ENCODE data around the gene UBXN2A.

DNA sequence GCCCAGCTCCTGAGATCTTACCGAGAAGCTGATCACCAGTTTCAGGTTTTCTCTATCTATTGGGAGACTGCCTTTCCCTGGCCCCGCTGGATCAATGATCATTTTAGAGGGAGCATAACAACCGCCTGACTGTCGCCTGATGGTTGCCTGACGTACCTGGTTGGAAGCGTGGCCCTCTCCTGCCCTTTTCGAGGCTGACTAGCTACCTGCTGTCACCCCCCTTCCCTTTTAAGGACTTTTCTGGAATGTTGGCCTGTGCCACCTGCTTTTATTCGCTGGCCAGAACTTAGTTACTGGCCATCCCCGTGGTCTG lies 69.1 kb downstream of the UBXN2A start:
- TF ChIP-seq, protein P1, sequence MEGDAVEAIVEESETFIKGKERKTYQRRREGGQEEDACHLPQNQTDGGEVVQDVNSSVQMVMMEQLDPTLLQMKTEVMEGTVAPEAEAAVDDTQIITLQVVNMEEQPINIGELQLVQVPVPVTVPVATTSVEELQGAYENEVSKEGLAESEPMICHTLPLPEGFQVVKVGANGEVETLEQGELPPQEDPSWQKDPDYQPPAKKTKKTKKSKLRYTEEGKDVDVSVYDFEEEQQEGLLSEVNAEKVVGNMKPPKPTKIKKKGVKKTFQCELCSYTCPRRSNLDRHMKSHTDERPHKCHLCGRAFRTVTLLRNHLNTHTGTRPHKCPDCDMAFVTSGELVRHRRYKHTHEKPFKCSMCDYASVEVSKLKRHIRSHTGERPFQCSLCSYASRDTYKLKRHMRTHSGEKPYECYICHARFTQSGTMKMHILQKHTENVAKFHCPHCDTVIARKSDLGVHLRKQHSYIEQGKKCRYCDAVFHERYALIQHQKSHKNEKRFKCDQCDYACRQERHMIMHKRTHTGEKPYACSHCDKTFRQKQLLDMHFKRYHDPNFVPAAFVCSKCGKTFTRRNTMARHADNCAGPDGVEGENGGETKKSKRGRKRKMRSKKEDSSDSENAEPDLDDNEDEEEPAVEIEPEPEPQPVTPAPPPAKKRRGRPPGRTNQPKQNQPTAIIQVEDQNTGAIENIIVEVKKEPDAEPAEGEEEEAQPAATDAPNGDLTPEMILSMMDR (conservative IDR thresholded peaks at IDR 0.05; ENCODE audit: low read length): no peak
- no peak for TF ChIP-seq EZH2phosphoT487 (IDR thresholded peaks at IDR 0.05; ENCODE audit: borderline replicate concordance)
